ENCODE results near the gene DDX41. TPM values are rescaled to one million over a fixed set of nuclear protein-coding genes. Genes with fewer than 3 reads are reported as not detected.
A peak's percentile ranks its signal among the peaks of the same experiment; 100 is the strongest.

The DDX41 gene
- polyA plus RNA-seq, 3 donors = 44.9 to 178 (median 70.3) TPM

- H3K9ac ChIP-seq (ENCODE audit: insufficient read depth, low read length, poor library complexity, severe bottlenecking) = no peak overlapping the region
- Mint-ChIP-seq H3K27me3 (ENCODE audit: low read depth in 3 of 3) (peaks cover 0 to 2% (median 0%) of the 10 kb centered on the region in 3 donors), H3K27ac (peak overlapping the region in 3 of 7 donors; percentile 55 to 78 (median 60)), H3K9me3 (no peaks in the 10 kb centered on the region), H3K4me3 (no peak overlapping the region), H3K36me3 (peaks cover 59 to 61% of the 10 kb centered on the region in 2 donors), H3K4me1 (peaks cover 20% of the 10 kb centered on the region)
- H2AFZ ChIP-seq (ENCODE audit: insufficient read depth, low read depth, low read length, poor library complexity, severe bottlenecking) = no peak overlapping the region
- no peak overlapping the region for H3K4me2 ChIP-seq (replicated peaks; ENCODE audit: extremely low read depth, low read length, poor library complexity, severe bottlenecking)
- intact Hi-C loops (cut with micrococcal nuclease) = loop anchor here in 1 of 2 donors (5.0 kb wide), 1 partner anchor 33 kb away; the partner anchor contains the start of gene FAM193B
- H4K20me1 ChIP-seq (ENCODE audit: insufficient read depth, low read length) = peaks cover 13% of the 10 kb centered on the region
- H3K27ac ChIP-seq (ENCODE audit: low read depth in 1 of 2, low read length in 2 of 2) = peak overlapping the region in 1 of 2 donors; percentile 10
- DNase-seq = no peak
- peaks cover 25% of the 10 kb centered on the region for H3K79me2 ChIP-seq (ENCODE audit: insufficient read depth, low read length)
- no peaks in the 10 kb centered on the region for H3K27me3 ChIP-seq (ENCODE audit: control insufficient read depth in 2 of 2, insufficient read depth in 2 of 2, low read length in 2 of 2)
- no peak overlapping the region for H3K4me3 ChIP-seq (replicated peaks in 1 of 3; ENCODE audit: low read depth in 2 of 3, low read length in 3 of 3)
- H3K4me1 ChIP-seq (ENCODE audit: control insufficient read depth in 1 of 2, insufficient read depth in 2 of 2, low read length in 2 of 2) = peaks cover 14 to 30% of the 10 kb centered on the region in 2 donors
- no peaks in the 10 kb centered on the region for H3K9me3 ChIP-seq (replicated peaks in 1 of 2; ENCODE audit: control insufficient read depth in 1 of 2, insufficient read depth in 1 of 2, low read length in 2 of 2)
- 77% methylated on average over 8 of the region's 13 CpGs for WGBS (ENCODE audit: insufficient coverage)
- TF ChIP-seq CTCF (IDR thresholded peaks at IDR 0.05) = no peak
- H3K36me3 ChIP-seq (replicated peaks in 1 of 2; ENCODE audit: control insufficient read depth in 1 of 2, insufficient read depth in 2 of 2, low read length in 2 of 2) = peaks cover 53 to 63% of the 10 kb centered on the region in 2 donors
Observed at GRCh38 chr5:177519463-177520235, 2.9 kb upstream of the DDX41 start.

GRCh38 chr5:177515580-177515979, 1.2 kb downstream of the DDX41 start:
- no CpG with 5 or more reads among the region's 7 CpGs for WGBS (ENCODE audit: insufficient coverage)
- H3K79me2 ChIP-seq (ENCODE audit: insufficient read depth, low read length) = peaks cover 39% of the 10 kb centered on the region
- intact Hi-C loops (cut with micrococcal nuclease) = loop anchor here in 1 of 2 donors (5.0 kb wide), 1 partner anchor 37 kb away; the partner anchor contains the start of gene FAM193B
- Mint-ChIP-seq H3K9me3 (peaks cover 0 to 2% (median 0%) of the 10 kb centered on the region in 7 donors), H3K4me1 (peaks cover 37% of the 10 kb centered on the region), H3K27ac (peak overlapping the region in 4 of 7 donors; percentile 31 to 96 (median 74)), H3K36me3 (peaks cover 64 to 68% of the 10 kb centered on the region in 2 donors), H3K4me3 (peak overlapping the region; percentile 94 to 98), H3K27me3 (ENCODE audit: low read depth in 3 of 3) (peaks cover 0 to 2% (median 0%) of the 10 kb centered on the region in 3 donors)
- H3K27ac ChIP-seq (ENCODE audit: low read depth in 1 of 2, low read length in 2 of 2) = peak overlapping the region in 1 of 2 donors; percentile 92
- peak overlapping the region in 1 of 3 experiments; percentile 98 for H3K4me3 ChIP-seq (replicated peaks in 1 of 3; ENCODE audit: low read depth in 2 of 3, low read length in 3 of 3)
- no peak for DNase-seq
- H4K20me1 ChIP-seq (ENCODE audit: insufficient read depth, low read length) = peaks cover 11% of the 10 kb centered on the region
- H3K4me2 ChIP-seq (replicated peaks; ENCODE audit: extremely low read depth, low read length, poor library complexity, severe bottlenecking) = peak overlapping the region; percentile 99
- H3K9me3 ChIP-seq (replicated peaks in 1 of 2; ENCODE audit: control insufficient read depth in 1 of 2, insufficient read depth in 1 of 2, low read length in 2 of 2) = no peaks in the 10 kb centered on the region
- no peak for TF ChIP-seq CTCF (IDR thresholded peaks at IDR 0.05)
- H3K4me1 ChIP-seq (ENCODE audit: control insufficient read depth in 1 of 2, insufficient read depth in 2 of 2, low read length in 2 of 2) = peaks cover 31 to 47% of the 10 kb centered on the region in 2 donors
- peak overlapping the region; percentile 91 for H3K9ac ChIP-seq (ENCODE audit: insufficient read depth, low read length, poor library complexity, severe bottlenecking)
- no peaks in the 10 kb centered on the region for H3K27me3 ChIP-seq (ENCODE audit: control insufficient read depth in 2 of 2, insufficient read depth in 2 of 2, low read length in 2 of 2)
- H3K36me3 ChIP-seq (replicated peaks in 1 of 2; ENCODE audit: control insufficient read depth in 1 of 2, insufficient read depth in 2 of 2, low read length in 2 of 2) = peaks cover 57 to 64% of the 10 kb centered on the region in 2 donors
- H2AFZ ChIP-seq (ENCODE audit: insufficient read depth, low read depth, low read length, poor library complexity, severe bottlenecking) = no peak overlapping the region

Data from CD14-positive monocyte (primary cell).